ENCODE results near the gene BHMT2.

BHMT2 gene

GRCh38 chr5:79077680-79078365, 8.3 kb downstream of the BHMT2 start:
- no peak for TF ChIP-seq CTCF (IDR thresholded peaks at IDR 0.05; ENCODE audit: low read depth, low read length)
- no peak overlapping the region for H3K4me3 ChIP-seq (replicated peaks in 1 of 2; ENCODE audit: low read depth in 2 of 2, low read length in 2 of 2)
- no peak for DNase-seq (ENCODE audit: low read depth in 2 of 2)

GRCh38 chr5:79080804-79081203, 11.2 kb downstream of the BHMT2 start:
- TF ChIP-seq CTCF (IDR thresholded peaks at IDR 0.05; ENCODE audit: low read depth, low read length), result no peak
- no peak overlapping the region for H3K4me3 ChIP-seq (replicated peaks in 1 of 2; ENCODE audit: low read depth in 2 of 2, low read length in 2 of 2)
- no peak for DNase-seq (ENCODE audit: low read depth in 2 of 2)

GRCh38 chr5:79081779-79082178, 12.2 kb downstream of the BHMT2 start:
- no peak for DNase-seq (ENCODE audit: low read depth in 2 of 2)
- no peak overlapping the region for H3K4me3 ChIP-seq (replicated peaks in 1 of 2; ENCODE audit: low read depth in 2 of 2, low read length in 2 of 2)
- TF ChIP-seq CTCF (IDR thresholded peaks at IDR 0.05; ENCODE audit: low read depth, low read length), result no peak

- DNase-seq (ENCODE audit: low read depth in 2 of 2), result no peak
- no peak overlapping the region for H3K4me3 ChIP-seq (replicated peaks in 1 of 2; ENCODE audit: low read depth in 2 of 2, low read length in 2 of 2)
- no peak for TF ChIP-seq CTCF (IDR thresholded peaks at IDR 0.05; ENCODE audit: low read depth, low read length)
These were observed 16.5 kb downstream of the BHMT2 start for GRCh38 chr5:79086116-79086515.

GRCh38 chr5:79088507-79088906, 18.9 kb downstream of the BHMT2 start:
- no peak for TF ChIP-seq CTCF (IDR thresholded peaks at IDR 0.05; ENCODE audit: low read depth, low read length)
- no peak overlapping the region for H3K4me3 ChIP-seq (replicated peaks in 1 of 2; ENCODE audit: low read depth in 2 of 2, low read length in 2 of 2)
- DNase-seq (ENCODE audit: low read depth in 2 of 2), result no peak

- DNase-seq (ENCODE audit: low read depth in 2 of 2), result no peak
- no peak overlapping the region for H3K4me3 ChIP-seq (replicated peaks in 1 of 2; ENCODE audit: low read depth in 2 of 2, low read length in 2 of 2)
- TF ChIP-seq CTCF (IDR thresholded peaks at IDR 0.05; ENCODE audit: low read depth, low read length), result no peak
These were observed 21.5 kb downstream of the BHMT2 start for GRCh38 chr5:79091064-79091463.

- no peak for TF ChIP-seq CTCF (IDR thresholded peaks at IDR 0.05; ENCODE audit: low read depth, low read length)
- no peak overlapping the region for H3K4me3 ChIP-seq (replicated peaks in 1 of 2; ENCODE audit: low read depth in 2 of 2, low read length in 2 of 2)
- no peak for DNase-seq (ENCODE audit: low read depth in 2 of 2)
These were observed 24.2 kb downstream of the BHMT2 start for GRCh38 chr5:79093762-79094161.

Data from cardiac fibroblast (primary cell).